Measurements from ENCODE around the gene JAKMIP1.
"Not testable (repeated sequence)": the region's sequence is repeated elsewhere in the genome, so short reads cannot be mapped to it uniquely, and the experiment has no call there.

The JAKMIP1 gene

GRCh38 chr4:6150046-6150735 lies 50.2 kb downstream of the JAKMIP1 start:
- no peaks in the 10 kb centered on the region for H3K4me1 ChIP-seq (ENCODE audit: control insufficient read depth in 1 of 2, insufficient read depth in 2 of 2, low read length in 2 of 2)
- H3K27me3 ChIP-seq (ENCODE audit: control insufficient read depth in 1 of 2, insufficient read depth in 2 of 2, low read length in 2 of 2): peaks cover 0 to 6% of the 10 kb centered on the region in 2 donors
- no peaks in the 10 kb centered on the region for H3K9me3 ChIP-seq (ENCODE audit: control insufficient read depth in 1 of 2, low read length in 2 of 2)
- H3K36me3 ChIP-seq (ENCODE audit: control insufficient read depth in 1 of 2, insufficient read depth in 2 of 2, low read length in 2 of 2): no peaks in the 10 kb centered on the region
- H3K27ac ChIP-seq (ENCODE audit: low read depth, low read length): no peak overlapping the region
- no peak overlapping the region for H3K9ac ChIP-seq (ENCODE audit: low read depth in 1 of 2, low read length in 2 of 2)
- H3K4me3 ChIP-seq (ENCODE audit: low read depth in 1 of 2, low read length in 2 of 2): no peak overlapping the region

- H3K4me3 ChIP-seq (ENCODE audit: low read depth in 1 of 2, low read length in 2 of 2): no peak overlapping the region
- H3K9ac ChIP-seq (ENCODE audit: low read depth in 1 of 2, low read length in 2 of 2): no peak overlapping the region
- H3K27me3 ChIP-seq (ENCODE audit: control insufficient read depth in 1 of 2, insufficient read depth in 2 of 2, low read length in 2 of 2): no peaks in the 10 kb centered on the region
- H3K9me3 ChIP-seq (ENCODE audit: control insufficient read depth in 1 of 2, low read length in 2 of 2): peaks cover 0 to 9% of the 10 kb centered on the region in 2 donors
- no peak overlapping the region for H3K27ac ChIP-seq (ENCODE audit: low read depth, low read length)
- H3K4me1 ChIP-seq (ENCODE audit: control insufficient read depth in 1 of 2, insufficient read depth in 2 of 2, low read length in 2 of 2): no peaks in the 10 kb centered on the region
- H3K36me3 ChIP-seq (ENCODE audit: control insufficient read depth in 1 of 2, insufficient read depth in 2 of 2, low read length in 2 of 2): no peaks in the 10 kb centered on the region
These were observed 51.7 kb downstream of the JAKMIP1 start for GRCh38 chr4:6148506-6149205.

- Histone ChIP-seq H3K36me3 (ENCODE audit: control insufficient read depth in 1 of 2, insufficient read depth in 2 of 2, low read length in 2 of 2) (no peaks in the 10 kb centered on the region), H3K4me3 (ENCODE audit: low read depth in 1 of 2, low read length in 2 of 2) (no peak overlapping the region), H3K4me1 (ENCODE audit: control insufficient read depth in 1 of 2, insufficient read depth in 2 of 2, low read length in 2 of 2) (no peaks in the 10 kb centered on the region), H3K27ac (ENCODE audit: low read depth, low read length) (no peak overlapping the region), H3K27me3 (ENCODE audit: control insufficient read depth in 1 of 2, insufficient read depth in 2 of 2, low read length in 2 of 2) (no peaks in the 10 kb centered on the region), H3K9ac (ENCODE audit: low read depth in 1 of 2, low read length in 2 of 2) (no peak overlapping the region), H3K9me3 (ENCODE audit: control insufficient read depth in 1 of 2, low read length in 2 of 2) (peaks cover 0 to 9% of the 10 kb centered on the region in 2 donors)
These were observed 52.9 kb downstream of the JAKMIP1 start for GRCh38 chr4:6147441-6147840.

- Histone ChIP-seq H3K36me3 (ENCODE audit: control insufficient read depth in 1 of 2, insufficient read depth in 2 of 2, low read length in 2 of 2) (no peaks in the 10 kb centered on the region), H3K4me1 (ENCODE audit: control insufficient read depth in 1 of 2, insufficient read depth in 2 of 2, low read length in 2 of 2) (no peaks in the 10 kb centered on the region), H3K27ac (ENCODE audit: low read depth, low read length) (no peak overlapping the region), H3K9ac (ENCODE audit: low read depth in 1 of 2, low read length in 2 of 2) (no peak overlapping the region), H3K4me3 (ENCODE audit: low read depth in 1 of 2, low read length in 2 of 2) (no peak overlapping the region), H3K27me3 (ENCODE audit: control insufficient read depth in 1 of 2, insufficient read depth in 2 of 2, low read length in 2 of 2) (no peaks in the 10 kb centered on the region), H3K9me3 (ENCODE audit: control insufficient read depth in 1 of 2, low read length in 2 of 2) (peaks cover 0 to 9% of the 10 kb centered on the region in 2 donors)
These were observed 56.7 kb downstream of the JAKMIP1 start for GRCh38 chr4:6143603-6144181.

GRCh38 chr4:6142935-6143602 lies 57.3 kb downstream of the JAKMIP1 start:
- Histone ChIP-seq H3K9me3 (ENCODE audit: control insufficient read depth in 1 of 2, low read length in 2 of 2) (peaks cover 0 to 9% of the 10 kb centered on the region in 2 donors), H3K4me3 (ENCODE audit: low read depth in 1 of 2, low read length in 2 of 2) (no peak overlapping the region)

GRCh38 chr4:6142511-6142910 lies 57.8 kb downstream of the JAKMIP1 start:
- no peaks in the 10 kb centered on the region for H3K4me1 ChIP-seq (ENCODE audit: control insufficient read depth in 1 of 2, insufficient read depth in 2 of 2, low read length in 2 of 2)
- no peak overlapping the region for H3K4me3 ChIP-seq (ENCODE audit: low read depth in 1 of 2, low read length in 2 of 2)
- no peak overlapping the region for H3K27ac ChIP-seq (ENCODE audit: low read depth, low read length)
- H3K9ac ChIP-seq (ENCODE audit: low read depth in 1 of 2, low read length in 2 of 2): no peak overlapping the region
- H3K9me3 ChIP-seq (ENCODE audit: control insufficient read depth in 1 of 2, low read length in 2 of 2): peaks cover 0 to 9% of the 10 kb centered on the region in 2 donors
- no peaks in the 10 kb centered on the region for H3K36me3 ChIP-seq (ENCODE audit: control insufficient read depth in 1 of 2, insufficient read depth in 2 of 2, low read length in 2 of 2)
- H3K27me3 ChIP-seq (ENCODE audit: control insufficient read depth in 1 of 2, insufficient read depth in 2 of 2, low read length in 2 of 2): no peaks in the 10 kb centered on the region

More at GRCh38 chr4:6142935-6143602, 57.3 kb downstream of the JAKMIP1 start:
- Histone ChIP-seq H3K27me3 (ENCODE audit: control insufficient read depth in 1 of 2, insufficient read depth in 2 of 2, low read length in 2 of 2) (no peaks in the 10 kb centered on the region), H3K4me1 (ENCODE audit: control insufficient read depth in 1 of 2, insufficient read depth in 2 of 2, low read length in 2 of 2) (no peaks in the 10 kb centered on the region), H3K36me3 (ENCODE audit: control insufficient read depth in 1 of 2, insufficient read depth in 2 of 2, low read length in 2 of 2) (no peaks in the 10 kb centered on the region), H3K27ac (ENCODE audit: low read depth, low read length) (no peak overlapping the region), H3K9ac (ENCODE audit: low read depth in 1 of 2, low read length in 2 of 2) (no peak overlapping the region)

- H3K27ac ChIP-seq (ENCODE audit: low read depth, low read length): no peak overlapping the region
- H3K4me1 ChIP-seq (ENCODE audit: control insufficient read depth in 1 of 2, insufficient read depth in 2 of 2, low read length in 2 of 2): no peaks in the 10 kb centered on the region
- H3K36me3 ChIP-seq (ENCODE audit: control insufficient read depth in 1 of 2, insufficient read depth in 2 of 2, low read length in 2 of 2): no peaks in the 10 kb centered on the region
- no peaks in the 10 kb centered on the region for H3K27me3 ChIP-seq (ENCODE audit: control insufficient read depth in 1 of 2, insufficient read depth in 2 of 2, low read length in 2 of 2)
- peaks cover 0 to 9% of the 10 kb centered on the region in 2 donors for H3K9me3 ChIP-seq (ENCODE audit: control insufficient read depth in 1 of 2, low read length in 2 of 2)
- no peak overlapping the region for H3K4me3 ChIP-seq (ENCODE audit: low read depth in 1 of 2, low read length in 2 of 2)
- no peak overlapping the region for H3K9ac ChIP-seq (ENCODE audit: low read depth in 1 of 2, low read length in 2 of 2)
These were observed 58.8 kb downstream of the JAKMIP1 start for GRCh38 chr4:6141554-6141953.

- H3K36me3 ChIP-seq (ENCODE audit: control insufficient read depth in 1 of 2, insufficient read depth in 2 of 2, low read length in 2 of 2); H3K27me3 ChIP-seq (ENCODE audit: control insufficient read depth in 1 of 2, insufficient read depth in 2 of 2, low read length in 2 of 2); H3K9ac ChIP-seq (ENCODE audit: low read depth in 1 of 2, low read length in 2 of 2); H3K4me3 ChIP-seq (ENCODE audit: low read depth in 1 of 2, low read length in 2 of 2); H3K4me1 ChIP-seq (ENCODE audit: control insufficient read depth in 1 of 2, insufficient read depth in 2 of 2, low read length in 2 of 2); H3K27ac ChIP-seq (ENCODE audit: low read depth, low read length); H3K9me3 ChIP-seq (ENCODE audit: control insufficient read depth in 1 of 2, low read length in 2 of 2): not testable (repeated sequence)
These were observed 59.3 kb downstream of the JAKMIP1 start for GRCh38 chr4:6141021-6141420.

- Histone ChIP-seq H3K4me3 (ENCODE audit: low read depth in 1 of 2, low read length in 2 of 2) (no peak overlapping the region), H3K36me3 (ENCODE audit: control insufficient read depth in 1 of 2, insufficient read depth in 2 of 2, low read length in 2 of 2) (no peaks in the 10 kb centered on the region), H3K9me3 (ENCODE audit: control insufficient read depth in 1 of 2, low read length in 2 of 2) (no peaks in the 10 kb centered on the region), H3K4me1 (ENCODE audit: control insufficient read depth in 1 of 2, insufficient read depth in 2 of 2, low read length in 2 of 2) (no peaks in the 10 kb centered on the region), H3K27me3 (ENCODE audit: control insufficient read depth in 1 of 2, insufficient read depth in 2 of 2, low read length in 2 of 2) (no peaks in the 10 kb centered on the region), H3K27ac (ENCODE audit: low read depth, low read length) (no peak overlapping the region), H3K9ac (ENCODE audit: low read depth in 1 of 2, low read length in 2 of 2) (no peak overlapping the region)
These were observed 62.6 kb downstream of the JAKMIP1 start for GRCh38 chr4:6137747-6138135.
